HEK293 (cell line): ENCODE results near the gene MMD2.
A peak's percentile ranks its signal among the peaks of the same experiment; 100 is the strongest.

Experiments
- CTCF ChIA-PET: fragments of 350-600 bp; formaldehyde crosslinking; extraction: SDS; loops from one replicate; lab custom pipeline; 2021; ENCODE audit warnings: antibody characterized with exemption; lab: Yijun Ruan, JAX
- POLR2A ChIA-PET: fragments of 300-600 bp; formaldehyde crosslinking; extraction: SDS; loops from one replicate; lab custom pipeline; 2020; ENCODE audit warnings: antibody characterized with exemption, inconsistent platforms; lab: Yijun Ruan, JAX
- H3K27ac ChIP-seq: fragments of 200-500 bp; sonication (Bioruptor generic); 2 replicates; pipeline ENCODE4 v1.5.1; 2014; ENCODE audit warnings: low read depth, low read length, control low read depth, inconsistent platforms; ENCODE audit errors: extremely low read depth
- H3K36me3 ChIP-seq, 2 experiments: fragments of 200-500 bp in 1 of 2; sonication (Bioruptor generic) in 1 of 2; 1 replicate in 1 of 2; 2 replicates in 1 of 2; pipeline ENCODE4 v1.5.1; 2014 to 2017; ENCODE audit warnings: inconsistent platforms in 2 of 2, low read length in 2 of 2; ENCODE audit not compliant: control insufficient read depth in 2 of 2, insufficient read depth in 1 of 2
- H3K4me1 ChIP-seq: fragments of 200-500 bp; sonication (Bioruptor generic); 2 replicates; pipeline ENCODE4 v1.5.1; 2014; ENCODE audit warnings: mild to moderate bottlenecking, low read length, inconsistent platforms; ENCODE audit not compliant: control insufficient read depth, insufficient read depth
- H3K4me3 ChIP-seq: 2 replicates; pipeline ENCODE4 v1.5.1; 2011; ENCODE audit warnings: low read depth, mild to moderate bottlenecking, control low read depth, low read length, moderate library complexity
- H3K9me3 ChIP-seq: fragments of 200-500 bp; sonication (Bioruptor generic); 2 replicates; pipeline ENCODE4 v1.5.1; 2014; ENCODE audit warnings: low read depth, low read length, inconsistent platforms; ENCODE audit not compliant: control insufficient read depth, insufficient read depth
- GFI1B ChIP-seq: fragments of 450-650 bp; formaldehyde crosslinking; IDR thresholded peaks from 2 replicates; pipeline ENCODE4 v1.5.1; 2016; ENCODE audit warnings: missing biosample characterization, missing genetic modification characterization
- KLF1 ChIP-seq: fragments of 450-650 bp; formaldehyde crosslinking; IDR thresholded peaks from 2 replicates; pipeline ENCODE4 v1.5.1; 2016; ENCODE audit warnings: missing biosample characterization, missing genetic modification characterization
- PRDM1 ChIP-seq: fragments of 450-650 bp; formaldehyde crosslinking; IDR thresholded peaks from 2 replicates; pipeline ENCODE4; 2016; ENCODE audit warnings: missing biosample characterization, missing genetic modification characterization
- REST ChIP-seq: fragments of 450-650 bp; formaldehyde crosslinking; IDR thresholded peaks from 2 replicates; pipeline ENCODE4 v1.5.1; 2016; ENCODE audit warnings: missing biosample characterization, missing genetic modification characterization
- SCRT2 ChIP-seq: fragments of 450-650 bp; formaldehyde crosslinking; IDR thresholded peaks from 2 replicates; pipeline ENCODE4 v1.5.1; 2016; ENCODE audit warnings: missing biosample characterization, missing genetic modification characterization
- SP3 ChIP-seq: fragments of 450-650 bp; formaldehyde crosslinking; IDR thresholded peaks from 2 replicates; pipeline ENCODE4 v1.5.1; 2016; ENCODE audit warnings: missing biosample characterization, missing genetic modification characterization
- TRIM28 ChIP-seq: IDR thresholded peaks from 2 replicates; pipeline ENCODE4 v1.6.1; 2011; ENCODE audit warnings: low read length, control low read depth, borderline replicate concordance
- WT1 ChIP-seq: fragments of 450-650 bp; formaldehyde crosslinking; IDR thresholded peaks from 2 replicates; pipeline ENCODE4 v1.5.1; 2016; ENCODE audit warnings: missing biosample characterization, missing genetic modification characterization
- ZBTB20 ChIP-seq: fragments of 450-650 bp; formaldehyde crosslinking; IDR thresholded peaks from 2 replicates; pipeline ENCODE4 v1.5.1; 2016; ENCODE audit warnings: missing biosample characterization, missing genetic modification characterization
- ZBTB49 ChIP-seq: fragments of 450-650 bp; formaldehyde crosslinking; IDR thresholded peaks from 2 replicates; pipeline ENCODE4 v1.5.1; 2016; ENCODE audit warnings: missing biosample characterization, missing genetic modification characterization, low read depth
- ZEB2 ChIP-seq: fragments of 450-650 bp; formaldehyde crosslinking; IDR thresholded peaks from 2 replicates; pipeline ENCODE4 v1.5.1; 2016; ENCODE audit warnings: missing biosample characterization, missing genetic modification characterization
- ZFHX2 ChIP-seq: fragments of 450-650 bp; formaldehyde crosslinking; conservative IDR thresholded peaks from 2 replicates; pipeline ENCODE4 v1.5.1; 2016; ENCODE audit warnings: missing biosample characterization, missing genetic modification characterization
- ZNF112 ChIP-seq: fragments of 450-650 bp; formaldehyde crosslinking; IDR thresholded peaks from 2 replicates; pipeline ENCODE4 v1.5.0; 2017; ENCODE audit warnings: missing biosample characterization, missing genetic modification characterization
- ZNF174 ChIP-seq: fragments of 450-650 bp; formaldehyde crosslinking; IDR thresholded peaks from 2 replicates; pipeline ENCODE4 v1.5.0; 2017; ENCODE audit warnings: missing biosample characterization, mild to moderate bottlenecking, missing genetic modification characterization
- ZNF302 ChIP-seq: fragments of 450-650 bp; formaldehyde crosslinking; IDR thresholded peaks from 2 replicates; pipeline ENCODE4 v1.5.1; 2016; ENCODE audit warnings: missing biosample characterization, missing genetic modification characterization, low read depth
- ZNF335 ChIP-seq: fragments of 450-650 bp; formaldehyde crosslinking; conservative IDR thresholded peaks from 2 replicates; pipeline ENCODE4 v1.5.1; 2016; ENCODE audit warnings: missing biosample characterization, missing genetic modification characterization
- ZNF366 ChIP-seq: fragments of 450-650 bp; formaldehyde crosslinking; conservative IDR thresholded peaks from 2 replicates; pipeline ENCODE4 v1.5.1; 2016; ENCODE audit warnings: missing biosample characterization, missing genetic modification characterization
- ZNF433 ChIP-seq: fragments of 450-650 bp; formaldehyde crosslinking; IDR thresholded peaks from 2 replicates; pipeline ENCODE4 v1.5.1; 2016; ENCODE audit warnings: missing biosample characterization, missing genetic modification characterization, low read depth
- ZNF449 ChIP-seq: fragments of 450-650 bp; formaldehyde crosslinking; IDR thresholded peaks from 2 replicates; pipeline ENCODE4 v1.5.1; 2017; ENCODE audit warnings: missing biosample characterization, mild to moderate bottlenecking, missing genetic modification characterization, moderate library complexity
- ZNF521 ChIP-seq: fragments of 450-650 bp; formaldehyde crosslinking; IDR thresholded peaks from 2 replicates; pipeline ENCODE4 v1.5.1; 2017; ENCODE audit warnings: missing biosample characterization, mild to moderate bottlenecking, missing genetic modification characterization
- ZNF544 ChIP-seq: fragments of 450-650 bp; formaldehyde crosslinking; IDR thresholded peaks from 2 replicates; pipeline ENCODE4 v1.5.0; 2017; ENCODE audit warnings: missing biosample characterization, missing genetic modification characterization
- ZNF558 ChIP-seq: fragments of 450-650 bp; formaldehyde crosslinking; IDR thresholded peaks from 2 replicates; pipeline ENCODE4 v1.5.1; 2016; ENCODE audit warnings: missing biosample characterization, missing genetic modification characterization
- ZNF629 ChIP-seq: fragments of 450-650 bp; formaldehyde crosslinking; IDR thresholded peaks from 2 replicates; pipeline ENCODE4 v1.5.1; 2017; ENCODE audit warnings: missing biosample characterization, missing genetic modification characterization
- ZSCAN18 ChIP-seq: fragments of 450-650 bp; formaldehyde crosslinking; IDR thresholded peaks from 2 replicates; pipeline ENCODE4 v1.5.1; 2016; ENCODE audit warnings: missing biosample characterization, missing genetic modification characterization

Gene MMD2

GRCh38 chr7:4882169-4883032, 76.6 kb downstream of the MMD2 start:
- peaks cover 0 to under 1% of the 10 kb centered on the region in 2 experiments; a peak in 2 of 3 replicates for H3K36me3 ChIP-seq

GRCh38 chr7:4880218-4880617, 78.8 kb downstream of the MMD2 start:
- H3K27ac ChIP-seq = no peak overlapping the region
- CTCF ChIA-PET = interaction anchor here (0.5 kb wide), 1 partner anchor 184 kb away, joined by 3 read pairs; no protein-coding TSS in a partner anchor
- H3K4me3 ChIP-seq = no peak overlapping the region
- no peaks in the 10 kb centered on the region for H3K4me1 ChIP-seq
- no peaks in the 10 kb centered on the region for H3K9me3 ChIP-seq
- POLR2A ChIA-PET = no interaction called here
- no peak for TF ChIP-seq ZNF521
- TF ChIP-seq KLF1 = no peak
- TF ChIP-seq ZEB2 = no peak
- TF ChIP-seq ZBTB49 = no peak
- no peak for TF ChIP-seq ZNF302 (tag by site-specific recombination)
- no peak for TF ChIP-seq ZNF174 (tag by site-specific recombination)
- no peak for TF ChIP-seq GFI1B
- TF ChIP-seq SP3 (tag by site-specific recombination) = no peak
- TF ChIP-seq ZSCAN18 = no peak
- no peak for TF ChIP-seq ZNF449
- no peak for TF ChIP-seq ZNF558 (tag by site-specific recombination)
- TF ChIP-seq REST = no peak
- H3K36me3 ChIP-seq = peaks cover 0 to 10% of the 10 kb centered on the region in 2 experiments; a peak in 2 of 3 replicates

More at GRCh38 chr7:4882169-4883032, 76.6 kb downstream of the MMD2 start:
- H3K4me1 ChIP-seq = no peaks in the 10 kb centered on the region
- H3K4me3 ChIP-seq = peak overlapping the region; percentile 63
- H3K27ac ChIP-seq = no peak overlapping the region
- no peak for TF ChIP-seq SCRT2 (tag by site-specific recombination)
- 0 out of 2 replicates have a peak, but pooled peaks have one; percentile 10 for TF ChIP-seq ZNF629 (tag by site-specific recombination)
- no peak for TF ChIP-seq ZNF174 (tag by site-specific recombination)
- no peak for TF ChIP-seq ZFHX2 (tag by site-specific recombination)
- no peak for TF ChIP-seq ZNF433 (tag by site-specific recombination)
- no peak for TF ChIP-seq WT1 (tag by site-specific recombination)
- TF ChIP-seq ZNF335 (tag by site-specific recombination) = peak; percentile 64
- peak; percentile 54; the same call in 1 of the 2 replicates for TF ChIP-seq ZBTB20
- no peak for TF ChIP-seq ZNF366 (tag by site-specific recombination)
- no peak for TF ChIP-seq ZNF544
- TF ChIP-seq PRDM1 = no peak
- TF ChIP-seq TRIM28 = peak; percentile 23; the same call in 1 of the 2 replicates
- TF ChIP-seq ZNF112 (tag by site-specific recombination) = no peak
- no peaks in the 10 kb centered on the region for H3K9me3 ChIP-seq
- ChIA-PET POLR2A (no interaction called here), CTCF (interaction anchor here (0.7 to 2.6 kb wide), 10 partner anchors 8 to 292 kb away, joined by 3 to 34 read pairs (median 6); partner anchors contain the start of gene AP5Z1)
